Esophagus squamous epithelium (tissue), 5 donors: ENCODE results near the gene CYP2R1. TPM values are rescaled to one million over a fixed set of nuclear protein-coding genes. Genes with fewer than 3 reads are reported as not detected.

Experiments
- DNase-seq: peaks from one replicate; lab custom pipeline; 2025; lab: John Stamatoyannopoulos, UW
- H3K27ac ChIP-seq, 4 donors: fragments of 200-600 bp; sonication (generic); one replicate each; pipeline ENCODE4 v1.5.1; 2016 to 2019; ENCODE audit warnings: mild to moderate bottlenecking in 1 of 4
- H3K27me3 ChIP-seq, 4 donors: fragments of 200-600 bp; sonication (generic); 1 replicate in 3 of 4; 2 replicates in 1 of 4; pipeline versions ENCODE4 v1.5.1 to v1.6.0; 2017 to 2021; ENCODE audit warnings: antibody characterized with exemption in 1 of 4
- H3K36me3 ChIP-seq, 3 donors: fragments of 200-600 bp; sonication (generic); one replicate each; pipeline ENCODE4 v1.5.1; 2016 to 2019
- H3K4me1 ChIP-seq, 3 donors: fragments of 200-600 bp; sonication (generic); one replicate each; pipeline ENCODE4 v1.5.1; 2017 to 2019
- H3K4me3 ChIP-seq, 4 donors: fragments of 200-600 bp; sonication (generic); 1 replicate in 3 of 4; 2 replicates in 1 of 4; pipeline ENCODE4 v1.5.1; 2016 to 2019; ENCODE audit warnings: mild to moderate bottlenecking in 2 of 4, moderate library complexity in 1 of 4
- H3K9me3 ChIP-seq, 3 donors: fragments of 200-600 bp; sonication (generic); one replicate each; pipeline ENCODE4 v1.5.1; 2016 to 2019
- CTCF ChIP-seq, 6 experiments: fragments of 450-650 bp in 4 of 6; fragments of 200-600 bp in 2 of 6; sonication (generic) in 2 of 6; IDR thresholded peaks; one replicate each; pipeline ENCODE4 v1.5.1; 2016 to 2019; ENCODE audit warnings: antibody characterized with exemption in 6 of 6, mild to moderate bottlenecking in 4 of 6, moderate library complexity in 4 of 6
- POLR2A ChIP-seq, 4 donors: fragments of 450-650 bp; IDR thresholded peaks; one replicate each; pipeline ENCODE4 v1.6.1; 2017; ENCODE audit warnings: antibody characterized with exemption in 4 of 4, mild to moderate bottlenecking in 4 of 4, moderate library complexity in 3 of 4
- WGBS, 2 donors: methylation state at CpG; one replicate each; pipeline ENCODE4 v1.1.5; 2018; 5-methylcytosine and 5-hydroxymethylcytosine counted together
- intact Hi-C: fragments of 100-400 bp; cut with DNase I; formaldehyde crosslinking; loops from one replicate; pipeline ENCODE4 v1.15.0; 2022
- total RNA-seq, 4 donors: library from RNA; depleted of rRNA; stranded (reverse); fragments of >200 nt; gene quantifications; one replicate each; pipeline ENCODE4 v1.1.0, GENCODE V29; 2016
- donor health status: DM: yes; HTN: yes; CAD: no.

CYP2R1 gene
- total RNA-seq, 4 donors from 2014 or later = 13.0 to 20.4 (median 16.3) TPM

DNA sequence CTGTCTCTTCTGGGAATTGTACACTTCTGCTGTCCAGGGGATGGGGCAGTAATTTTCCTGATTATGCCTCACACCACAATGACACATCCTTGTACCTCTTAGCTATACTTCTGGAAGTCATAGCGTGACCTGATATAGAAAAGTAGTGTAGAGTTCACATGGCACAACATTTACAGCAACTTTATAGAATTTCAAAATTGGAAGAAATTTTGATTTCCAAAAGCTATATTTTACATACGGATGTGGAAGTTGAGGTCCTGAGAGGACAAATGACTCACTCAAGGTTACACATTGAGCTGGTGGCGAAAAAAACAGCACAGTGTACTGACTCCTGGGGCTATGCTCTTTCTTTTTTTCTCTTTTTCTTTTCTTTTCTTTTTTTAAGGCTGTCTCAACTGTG, 6.3 kb upstream of the CYP2R1 start:
- H3K36me3 ChIP-seq = no peaks in the 10 kb centered on the region
- intact Hi-C loops = loop anchor here (10.0 kb wide), 1 partner anchor 254 kb away; the partner anchor contains the start of gene PDE3B
- no peak for DNase-seq
- H3K4me1 ChIP-seq = peaks cover 0 to 8% (median 0%) of the 10 kb centered on the region in 3 donors
- TF ChIP-seq CTCF (IDR thresholded peaks at IDR 0.05) (no peak), POLR2A (IDR thresholded peaks at IDR 0.05) (no peak)
- 73 to 81% methylated on average over 3 of the region's 3 CpGs for WGBS, 2 donors
- no peak overlapping the region for H3K27ac ChIP-seq
- no peaks in the 10 kb centered on the region for H3K9me3 ChIP-seq
- no peak overlapping the region for H3K4me3 ChIP-seq
- H3K27me3 ChIP-seq = no peaks in the 10 kb centered on the region

GRCh38 chr11:14894657-14895598, 2.9 kb upstream of the CYP2R1 start:
- Histone ChIP-seq H3K9me3 (no peaks in the 10 kb centered on the region), H3K4me1 (peaks cover 0 to 17% (median 3%) of the 10 kb centered on the region in 3 donors), H3K27ac (peak overlapping the region in 1 of 4 donors; percentile 42), H3K27me3 (no peaks in the 10 kb centered on the region), H3K36me3 (no peaks in the 10 kb centered on the region), H3K4me3 (no peak overlapping the region)
- TF ChIP-seq CTCF (IDR thresholded peaks at IDR 0.05) (no peak), POLR2A (IDR thresholded peaks at IDR 0.05) (no peak)
- no peak for DNase-seq
- WGBS, 2 donors = 51 to 69% methylated on average over 4 to 5 of the region's 5 CpGs
- intact Hi-C loops = loop anchor here (10.0 kb wide), 1 partner anchor 250 kb away; the partner anchor contains the start of gene PDE3B

DNA sequence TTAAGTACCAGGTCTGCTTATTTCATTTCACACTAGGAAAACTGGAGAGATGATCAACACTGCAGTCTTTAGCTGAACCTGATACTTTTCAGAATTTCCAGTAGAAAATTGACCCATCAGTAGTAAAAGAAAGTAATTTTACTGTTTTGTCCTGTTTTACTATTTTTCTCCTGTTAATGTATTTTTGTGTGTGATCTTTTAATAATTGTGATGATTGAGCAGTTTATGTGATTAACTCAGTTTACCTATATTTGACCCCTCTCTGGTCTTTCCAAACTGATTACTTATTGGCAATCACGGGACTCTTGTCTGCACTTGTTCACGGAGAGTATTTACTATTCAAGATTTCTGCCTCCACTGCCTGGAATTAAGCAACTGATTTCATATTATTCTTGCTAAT, 546 bp upstream of the CYP2R1 start:
- DNase-seq = no peak
- peak overlapping the region; percentile 90 to 98 (median 96) for H3K27ac ChIP-seq
- H3K9me3 ChIP-seq = no peaks in the 10 kb centered on the region
- WGBS, 2 donors = 54 to 72% methylated on average over 2 of the region's 2 CpGs
- peak overlapping the region; percentile 62 to 96 (median 86) for H3K4me3 ChIP-seq
- intact Hi-C loops = loop anchor here (10.0 kb wide), 1 partner anchor 248 kb away; the partner anchor contains the start of gene PDE3B
- H3K36me3 ChIP-seq = no peaks in the 10 kb centered on the region
- no peaks in the 10 kb centered on the region for H3K27me3 ChIP-seq
- peaks cover 0 to 40% (median 10%) of the 10 kb centered on the region in 3 donors for H3K4me1 ChIP-seq
- TF ChIP-seq POLR2A (IDR thresholded peaks at IDR 0.05) = no peak
- no peak for TF ChIP-seq CTCF (IDR thresholded peaks at IDR 0.05)

DNA sequence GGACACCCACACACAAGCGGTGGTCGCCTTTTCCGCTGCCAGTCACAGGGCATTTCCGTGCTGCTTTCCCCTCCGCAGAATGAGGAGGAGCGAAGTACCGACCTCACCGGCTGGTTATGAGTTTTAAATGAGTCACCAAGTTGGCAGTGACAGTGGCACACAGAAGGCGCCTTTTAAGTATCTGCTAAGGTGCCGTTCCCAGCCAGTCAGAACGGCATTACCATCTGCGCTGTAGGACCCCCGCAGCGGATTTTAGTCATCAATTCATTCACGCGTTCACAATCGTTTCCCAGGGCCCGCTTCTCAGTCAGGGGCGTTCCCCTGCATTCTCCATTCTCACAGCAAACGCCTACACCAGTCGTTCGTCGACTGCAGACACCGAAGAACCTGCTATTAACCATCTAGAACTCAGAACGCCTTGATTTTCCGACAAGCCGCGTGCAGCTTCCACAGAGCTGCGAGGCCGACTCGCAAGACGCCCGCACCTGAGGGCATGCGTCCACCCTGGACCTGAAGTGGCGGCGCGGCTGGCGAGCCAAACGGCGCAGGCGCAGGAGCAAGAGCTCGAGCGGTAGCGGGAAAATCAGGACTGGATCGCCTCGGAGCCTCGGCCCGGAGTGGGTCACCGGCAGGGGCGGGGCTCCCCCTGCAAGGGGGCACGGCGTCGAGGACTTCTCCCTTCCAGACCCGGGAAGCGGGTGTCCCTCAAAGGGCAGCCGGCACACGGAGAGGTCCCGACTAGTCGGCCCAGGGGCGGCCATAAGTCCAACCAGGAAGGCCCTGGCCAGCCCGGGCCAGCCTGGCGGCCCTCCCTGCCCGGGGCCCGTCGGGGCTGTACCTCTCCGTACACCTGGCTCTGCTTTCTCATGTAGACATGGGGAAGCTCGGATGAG, 642 bp downstream of the CYP2R1 start:
- H3K27me3 ChIP-seq = no peaks in the 10 kb centered on the region
- H3K4me3 ChIP-seq = peak overlapping the region; percentile 62 to 96 (median 86)
- TF ChIP-seq POLR2A (IDR thresholded peaks at IDR 0.05) (peak in 3 of 4 donors; percentile 39 to 76 (median 50)), CTCF (IDR thresholded peaks at IDR 0.05) (peak in 1 of 6 experiments; percentile 15)
- intact Hi-C loops = loop anchor here (10.0 kb wide), 1 partner anchor 247 kb away; the partner anchor contains the start of gene PDE3B
- peak; percentile 43 for DNase-seq
- peak overlapping the region; percentile 90 to 98 (median 96) for H3K27ac ChIP-seq
- H3K9me3 ChIP-seq = no peaks in the 10 kb centered on the region
- H3K4me1 ChIP-seq = peaks cover 9 to 52% (median 10%) of the 10 kb centered on the region in 3 donors
- no peaks in the 10 kb centered on the region for H3K36me3 ChIP-seq
- 0% methylated on average over 10 to 17 of the region's 67 CpGs for WGBS, 2 donors
